HG03280 (cell line): ENCODE results near the gene MYOD1.

Source experiments
- ATAC-seq: cut with Tn5 transposase; IDR thresholded peaks from one replicate; pipeline ENCODE4 v1.9.1; 2021; ENCODE audit warnings: mild to moderate bottlenecking, moderate library complexity; ENCODE audit not compliant: unreplicated experiment

The MYOD1 gene

DNA sequence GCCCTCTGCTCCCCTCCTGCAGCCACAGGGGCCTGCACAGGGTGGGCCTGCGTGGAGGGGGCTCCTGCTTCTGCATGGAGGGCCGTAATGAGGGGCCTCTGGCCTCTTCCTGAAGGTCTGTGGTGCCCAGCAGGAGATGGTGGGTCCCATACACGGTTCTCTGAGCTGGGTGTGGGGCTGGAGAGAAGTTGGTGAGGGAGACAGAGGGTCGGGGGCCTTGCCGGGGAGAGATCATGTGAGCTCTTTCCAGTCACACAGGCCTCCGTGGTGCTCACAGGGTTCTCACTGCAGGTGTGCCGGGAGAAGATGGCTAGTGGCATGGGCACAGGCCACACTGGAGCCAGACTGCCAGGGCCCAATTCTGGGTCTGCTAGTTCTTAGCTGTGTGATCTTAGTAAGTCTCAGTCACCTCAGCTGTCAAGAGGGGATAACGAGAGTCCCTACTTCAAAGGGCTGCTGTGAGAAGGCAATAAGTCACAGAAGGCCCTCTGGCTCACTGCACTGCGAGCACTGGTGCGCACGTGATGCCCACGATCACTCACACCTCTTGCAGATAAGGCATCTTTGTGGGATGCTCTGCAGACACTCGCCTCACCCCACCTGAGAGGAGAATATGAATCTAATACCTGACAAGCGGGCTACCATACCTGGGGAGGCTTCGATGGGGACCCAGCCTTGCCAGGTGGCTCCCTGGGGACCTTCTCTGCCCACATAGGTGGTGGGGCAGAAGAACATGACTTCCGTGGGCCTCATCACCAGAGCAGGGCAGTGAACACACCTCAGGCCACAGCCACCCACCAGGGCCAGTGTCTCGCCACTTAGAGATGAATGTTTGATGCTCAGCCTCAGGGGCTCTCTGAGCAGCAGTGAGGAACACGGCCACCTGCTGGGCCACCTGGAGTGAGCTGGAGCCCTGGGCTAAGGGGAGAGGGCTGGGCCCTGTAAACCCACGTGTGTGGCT lies 29.7 kb downstream of the MYOD1 start:
- ATAC-seq: no peak

DNA sequence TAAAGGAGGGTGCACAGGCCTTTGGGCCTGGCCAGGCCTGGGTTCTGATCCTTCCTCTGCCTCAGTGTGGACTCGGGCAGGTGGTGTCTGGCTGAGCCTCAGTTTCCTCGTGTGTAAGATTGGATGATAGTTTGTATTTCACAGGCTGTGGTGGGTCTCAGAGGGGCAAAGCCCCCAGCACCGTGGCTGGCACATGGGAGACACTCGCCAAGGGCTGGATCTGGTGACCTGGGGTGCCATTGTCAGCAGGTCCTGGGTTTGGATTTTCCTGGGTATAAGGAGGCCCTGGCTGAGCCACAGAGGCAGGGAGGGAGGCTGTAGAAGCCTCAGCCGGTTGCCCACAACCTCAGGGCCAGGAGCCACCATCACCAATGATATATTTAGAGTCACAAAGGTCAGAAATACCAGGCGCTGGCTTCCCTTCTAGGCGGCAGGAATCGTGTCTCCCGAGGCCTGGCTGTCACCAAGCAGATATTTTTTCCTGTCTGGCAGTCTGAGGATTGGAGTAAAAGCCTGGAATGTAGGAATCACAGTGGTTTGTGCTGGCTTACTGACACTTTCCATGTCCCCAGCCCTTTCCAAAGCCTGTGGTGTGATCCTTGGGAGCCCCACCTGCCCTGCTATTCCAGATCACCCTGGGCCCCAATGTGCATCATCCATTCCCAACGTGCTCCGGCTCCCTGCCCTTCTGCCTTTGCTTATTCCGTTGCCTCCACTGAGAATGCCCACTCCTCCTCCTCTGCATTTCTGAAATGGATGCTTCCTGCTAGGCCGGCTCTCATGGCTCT lies 30.8 kb downstream of the MYOD1 start:
- no peak for ATAC-seq

GRCh38 chr11:17750801-17751165 lies 31.4 kb downstream of the MYOD1 start:
- no peak for ATAC-seq

- ATAC-seq: no peak
These were observed 32.2 kb downstream of the MYOD1 start for GRCh38 chr11:17751558-17751957.

- no peak for ATAC-seq
These were observed 32.8 kb downstream of the MYOD1 start for GRCh38 chr11:17752144-17752543.

- ATAC-seq: no peak
These were observed 33.8 kb downstream of the MYOD1 start for GRCh38 chr11:17753153-17753552.

DNA sequence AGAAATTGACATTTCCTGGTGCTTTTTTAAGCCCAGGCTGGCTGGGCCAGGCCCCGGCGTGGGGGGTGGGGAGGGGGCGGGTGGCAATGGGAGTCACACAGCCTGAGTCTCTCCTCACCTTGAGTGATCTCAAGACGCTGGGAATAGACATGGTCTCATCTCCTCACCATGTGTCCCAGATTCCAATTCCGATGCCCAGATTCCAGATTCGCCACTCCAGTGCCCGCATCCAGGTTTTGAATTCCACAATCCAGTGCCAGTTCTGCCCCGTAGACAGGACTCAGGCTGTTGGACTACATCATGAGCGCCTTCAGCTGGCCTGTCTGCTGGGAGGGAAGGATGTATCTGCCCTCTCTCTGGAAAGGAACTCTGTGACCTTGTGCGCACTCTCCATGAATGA lies 34.3 kb downstream of the MYOD1 start:
- no peak for ATAC-seq

DNA sequence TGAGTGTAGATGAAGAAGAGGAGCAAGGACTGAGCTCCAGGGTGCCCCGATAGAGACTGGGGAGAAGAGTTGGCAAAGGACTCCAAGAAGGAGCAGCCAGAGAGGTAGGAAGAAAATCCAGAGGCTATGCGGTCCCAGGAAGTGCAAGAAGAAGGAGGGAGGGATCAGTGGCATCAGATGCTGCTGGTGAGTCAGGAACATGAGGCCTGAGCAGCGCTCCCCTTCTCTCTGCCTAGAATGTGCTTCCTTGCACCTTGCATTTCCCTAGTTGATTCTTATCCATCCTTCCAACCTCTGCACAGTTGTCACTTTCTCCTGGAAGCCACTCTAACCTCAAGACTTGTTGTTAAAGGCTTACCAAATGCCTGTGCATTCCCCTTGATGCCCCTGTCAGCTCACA lies 36.5 kb downstream of the MYOD1 start:
- ATAC-seq: no peak

DNA sequence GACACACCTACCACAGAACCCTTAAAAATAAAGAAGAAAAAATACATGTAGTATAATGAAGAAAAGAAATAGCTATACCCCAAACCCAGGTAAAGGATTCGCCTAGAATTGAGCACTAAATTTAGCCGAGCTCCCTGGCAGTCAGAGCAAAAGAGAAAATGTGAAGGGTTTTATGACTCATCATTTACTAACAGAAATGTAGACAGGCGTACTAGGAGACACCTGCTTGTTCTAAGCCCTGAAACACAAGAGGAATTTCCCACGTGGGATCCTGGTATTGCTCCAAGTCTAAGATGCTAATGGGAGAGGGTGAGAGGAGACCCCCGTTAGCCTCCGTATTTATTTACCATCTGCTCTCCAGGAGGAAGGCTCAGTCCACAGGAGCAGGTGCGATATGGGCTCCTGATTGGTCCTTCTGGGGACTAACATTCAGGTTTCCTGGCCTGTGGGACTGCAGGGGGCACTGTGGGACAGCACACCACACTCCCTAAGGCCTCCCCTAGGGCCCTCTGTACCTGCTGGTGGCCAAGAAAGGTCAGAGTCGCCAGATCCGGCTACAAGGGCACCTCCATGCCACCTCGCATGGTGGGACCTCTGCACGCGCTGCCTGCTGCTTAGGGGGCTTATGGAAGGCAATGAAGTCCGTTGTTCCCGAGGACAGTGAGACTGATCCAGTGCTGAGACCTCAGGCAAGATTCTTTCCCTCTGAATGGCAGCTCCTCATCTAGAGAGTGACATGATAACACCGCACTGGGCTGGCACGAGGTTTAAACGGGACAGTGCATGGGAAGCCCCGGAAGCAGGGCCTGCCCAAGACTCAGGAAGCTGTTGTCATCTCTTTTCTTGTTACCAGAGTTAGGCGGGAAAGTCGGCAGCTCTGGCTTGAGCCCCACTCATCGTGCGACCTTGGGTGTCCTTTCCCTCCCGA lies 41.0 kb downstream of the MYOD1 start:
- peak; percentile 52 for ATAC-seq

GRCh38 chr11:17762309-17762974 lies 43.1 kb downstream of the MYOD1 start:
- peak; percentile 77 for ATAC-seq

GRCh38 chr11:17763244-17763643 lies 43.9 kb downstream of the MYOD1 start:
- ATAC-seq: no peak

DNA sequence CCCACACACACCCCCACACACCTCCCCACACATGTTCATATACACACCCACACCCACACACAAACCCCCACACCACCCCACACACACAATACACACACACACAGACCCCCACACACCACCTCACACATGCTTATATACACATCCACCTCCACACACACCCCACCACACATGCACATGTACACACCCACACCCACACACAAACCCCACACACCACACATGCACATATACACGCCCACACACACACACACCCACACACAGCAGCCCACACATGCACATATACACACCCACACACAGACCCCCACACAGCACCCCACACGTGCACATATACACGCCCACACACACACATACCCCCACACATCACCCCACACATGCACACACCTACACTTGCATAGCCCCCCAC lies 44.3 kb downstream of the MYOD1 start:
- ATAC-seq: no peak

DNA sequence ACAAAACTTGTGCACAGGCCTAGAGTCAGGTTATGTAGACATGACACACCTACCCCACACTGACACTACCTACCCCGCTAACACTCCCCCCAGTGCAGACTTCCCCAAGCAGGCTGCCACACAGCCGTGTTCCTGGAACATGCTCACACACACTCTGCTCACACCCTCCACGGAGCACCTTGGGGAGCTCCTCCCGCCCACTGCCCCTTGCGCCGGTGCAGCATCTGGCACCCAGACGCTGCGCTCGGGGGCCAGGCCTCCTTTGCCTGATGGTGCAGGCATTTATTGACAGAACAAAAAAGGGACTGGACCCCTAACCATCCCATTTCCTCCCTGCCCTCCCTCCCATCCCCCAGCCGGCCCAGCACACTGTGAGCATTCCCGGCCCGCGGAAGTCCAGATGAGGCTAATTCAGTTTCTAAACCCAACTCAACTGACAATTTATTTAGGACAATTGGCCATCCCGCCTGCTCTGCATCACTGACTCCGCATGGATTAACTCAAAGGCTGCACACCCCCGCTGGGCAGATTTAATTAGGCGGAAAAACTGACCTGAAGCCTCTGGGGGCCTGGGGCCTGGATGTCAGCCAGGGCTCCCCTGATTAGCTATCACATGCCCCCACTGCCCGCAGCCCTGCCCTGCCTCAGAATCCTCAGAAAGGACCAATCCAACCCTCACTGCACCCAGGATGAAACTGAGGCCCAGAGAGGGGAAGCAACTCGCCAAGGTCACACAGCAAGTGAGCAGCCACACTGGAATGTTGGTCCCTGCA lies 45.3 kb downstream of the MYOD1 start:
- ATAC-seq: no peak

DNA sequence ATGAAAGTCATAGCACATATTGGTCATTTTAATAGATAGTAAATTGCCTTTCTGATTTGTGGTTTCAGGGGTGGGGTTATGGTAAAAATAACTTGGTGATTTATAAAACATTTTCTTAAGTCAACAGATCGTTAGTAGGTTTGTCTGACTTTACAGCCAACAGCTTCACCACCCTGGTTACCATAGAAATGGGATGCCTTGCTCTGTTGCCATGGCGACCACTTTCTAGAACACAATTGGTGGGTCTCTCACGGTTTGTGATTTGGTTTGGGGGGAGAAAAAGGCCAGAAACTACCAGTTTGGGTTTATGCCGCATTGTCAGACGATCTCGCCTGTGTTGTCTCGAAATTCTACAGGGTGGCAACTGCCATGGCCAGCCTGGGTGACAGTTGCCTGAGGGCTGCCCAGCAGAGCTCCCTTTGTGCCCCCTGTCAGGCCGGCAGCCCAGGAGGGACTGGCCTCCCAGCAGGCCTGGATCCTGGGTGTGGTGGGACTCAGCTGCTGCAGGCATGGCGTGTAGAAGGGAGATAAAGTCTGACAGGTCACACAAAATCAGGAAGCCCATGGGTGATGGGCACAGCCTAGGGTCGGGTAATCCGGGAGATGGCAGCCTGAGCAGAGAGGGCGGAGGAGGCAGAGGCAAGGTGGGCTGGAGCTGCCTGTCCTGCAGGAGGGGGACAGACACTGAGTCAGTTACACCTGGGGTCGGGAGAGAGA lies 46.1 kb downstream of the MYOD1 start:
- no peak for ATAC-seq

- ATAC-seq: no peak
These were observed 46.6 kb downstream of the MYOD1 start for GRCh38 chr11:17766073-17766359.

DNA sequence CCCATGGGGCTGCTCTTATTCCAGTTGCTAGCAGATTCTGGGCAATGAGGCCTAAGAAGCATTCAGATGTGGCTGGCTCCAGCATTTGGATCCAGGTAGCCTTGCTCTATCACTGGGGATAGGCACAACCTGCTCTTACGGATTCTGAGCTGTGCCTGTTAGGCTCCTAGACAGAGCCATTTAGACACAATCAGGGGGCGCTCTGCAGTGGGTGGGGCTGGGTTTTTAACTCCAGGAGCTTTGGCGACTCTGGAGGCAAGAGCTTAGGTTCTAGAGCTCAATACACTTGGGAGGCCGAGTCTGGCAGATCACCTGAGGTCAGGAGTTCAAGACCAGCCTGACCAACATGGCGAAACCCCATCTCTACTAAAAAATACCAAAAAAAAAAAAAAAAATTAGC lies 47.2 kb downstream of the MYOD1 start:
- no peak for ATAC-seq

DNA sequence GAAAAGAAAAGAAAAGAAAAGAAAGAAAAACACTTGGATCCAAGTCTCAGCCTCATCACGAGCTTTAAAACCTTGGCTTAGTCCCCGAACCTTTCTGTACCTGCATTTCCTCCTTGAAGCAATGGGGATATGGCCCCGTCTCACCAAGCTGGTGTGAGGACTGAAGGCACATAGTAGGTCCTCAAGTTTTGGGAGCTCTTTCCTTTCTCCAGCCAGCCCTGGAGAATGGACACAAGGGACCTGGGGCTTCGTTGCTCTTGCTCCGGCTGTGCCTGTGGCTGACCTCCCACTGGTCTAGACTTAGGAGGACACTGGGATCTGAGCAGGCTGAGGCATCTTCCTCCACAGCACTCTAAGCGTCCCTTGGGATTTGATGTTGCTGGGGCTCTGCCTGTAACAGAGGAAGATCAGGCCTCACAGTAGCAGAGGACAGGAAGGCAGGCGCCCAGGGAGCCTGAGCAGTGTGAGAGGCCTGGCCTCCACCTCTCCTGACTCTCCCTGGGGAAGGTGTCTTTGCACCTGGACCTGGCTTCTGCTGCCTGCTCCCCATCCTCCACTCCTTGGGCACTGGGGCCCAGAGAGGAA lies 48.0 kb downstream of the MYOD1 start:
- ATAC-seq: no peak

DNA sequence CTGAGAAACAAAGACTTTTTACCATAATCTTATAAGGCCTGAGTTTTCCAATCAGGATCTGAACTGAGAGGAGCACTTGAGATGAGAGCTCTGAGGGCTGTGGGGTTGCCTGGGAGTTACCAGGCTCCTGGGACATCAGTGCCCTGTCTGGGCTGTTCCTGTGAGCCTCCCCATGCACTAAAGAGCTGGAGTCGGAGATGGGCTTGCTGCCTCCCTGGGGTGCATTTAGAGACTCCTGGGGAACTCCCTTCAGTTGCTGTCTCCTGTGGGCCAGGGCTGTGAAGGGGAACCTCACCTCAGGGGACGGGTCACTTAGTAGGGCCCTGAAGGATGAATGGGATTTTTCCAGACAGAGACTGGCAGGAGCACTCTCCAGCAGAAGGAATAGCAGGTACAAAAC lies 48.5 kb downstream of the MYOD1 start:
- no peak for ATAC-seq

- no peak for ATAC-seq
These were observed 49.2 kb downstream of the MYOD1 start for GRCh38 chr11:17768547-17768946.
